OCI-LY1 (cell line): ENCODE data around the gene DDI2.

Source experiments
- H2AFZ ChIP-seq: fragments of 200-600 bp; sonication (generic), shearing (Covaris generic); 2 replicates; pipeline ENCODE4 v1.6.0; 2014; ENCODE audit warnings: antibody characterized with exemption, mild to moderate bottlenecking, low read length
- H3F3A ChIP-seq: fragments of 200-600 bp; sonication (generic), shearing (Covaris generic); 2 replicates; pipeline ENCODE4 v1.6.0; 2014; ENCODE audit warnings: mild to moderate bottlenecking, antibody characterized with exemption, low read length, moderate library complexity; ENCODE audit not compliant: insufficient read depth
- H3K27ac ChIP-seq: fragments of 200-600 bp; sonication (generic); 2 replicates; pipeline ENCODE4 v1.5.1; 2014; ENCODE audit warnings: low read length, mixed run types, mild to moderate bottlenecking, low read depth; ENCODE audit not compliant: poor library complexity, severe bottlenecking
- H3K27me3 ChIP-seq: fragments of 200-600 bp; sonication (generic); 2 replicates; pipeline ENCODE4 v1.6.0; 2014; ENCODE audit warnings: antibody characterized with exemption, mild to moderate bottlenecking, low read length, moderate library complexity; ENCODE audit not compliant: insufficient read depth
- H3K36me3 ChIP-seq: fragments of 200-600 bp; sonication (generic); 2 replicates; pipeline ENCODE4 v1.6.1; 2014; ENCODE audit warnings: mild to moderate bottlenecking, antibody characterized with exemption, low read length, moderate library complexity, mixed read lengths; ENCODE audit not compliant: insufficient read depth
- H3K4me1 ChIP-seq: fragments of 200-600 bp; sonication (generic); 2 replicates; pipeline ENCODE4 v1.5.1; 2014; ENCODE audit warnings: mild to moderate bottlenecking, low read length, moderate library complexity; ENCODE audit not compliant: insufficient read depth, severe bottlenecking
- H3K4me2 ChIP-seq: fragments of 200-600 bp; sonication (generic), shearing (Covaris generic); 2 replicates; pipeline ENCODE4 v1.6.1; 2014; ENCODE audit warnings: low read length
- H3K4me3 ChIP-seq: fragments of 200-600 bp; sonication (generic); 2 replicates; pipeline ENCODE4 v1.5.1; 2014; ENCODE audit warnings: low read length, low read depth, mild to moderate bottlenecking, mixed read lengths; ENCODE audit not compliant: poor library complexity, severe bottlenecking
- H3K79me2 ChIP-seq: fragments of 200-600 bp; shearing (Covaris generic); 2 replicates; pipeline ENCODE4 v1.6.1; 2016; ENCODE audit warnings: mixed run types, low read length, mixed read lengths; ENCODE audit not compliant: insufficient read depth
- H3K9ac ChIP-seq: fragments of 200-600 bp; sonication (generic), shearing (Covaris generic); 2 replicates; pipeline ENCODE4 v1.6.1; 2014; ENCODE audit warnings: mild to moderate bottlenecking, low read length, mixed read lengths
- H3K9me2 ChIP-seq: fragments of 200-600 bp; sonication (generic), shearing (Covaris generic); 2 replicates; pipeline ENCODE4 v1.6.1; 2014; ENCODE audit warnings: low read depth, mild to moderate bottlenecking, low read length, mixed read lengths
- H3K9me3 ChIP-seq: fragments of 200-600 bp; shearing (Covaris generic); 2 replicates; pipeline ENCODE4 v1.6.1; 2014; ENCODE audit warnings: low read length, mixed read lengths
- H4K20me1 ChIP-seq: fragments of 200-600 bp; sonication (generic), shearing (Covaris generic); 2 replicates; pipeline ENCODE4 v1.6.0; 2016; ENCODE audit warnings: mild to moderate bottlenecking, low read length; ENCODE audit not compliant: insufficient read depth
- CTCF ChIP-seq: fragments of 200-600 bp; sonication (generic), shearing (Covaris generic); IDR thresholded peaks from 2 replicates; pipeline ENCODE4 v1.5.1; 2017; ENCODE audit warnings: mild to moderate bottlenecking, antibody characterized with exemption, low read length, moderate library complexity, mixed read lengths
- EZH2 ChIP-seq: fragments of 200-600 bp; sonication (generic), shearing (Covaris generic); IDR thresholded peaks from 2 replicates; pipeline ENCODE4 v1.8.0; 2017; ENCODE audit warnings: borderline replicate concordance, mixed run types, mild to moderate bottlenecking, antibody characterized with exemption, low read length, moderate library complexity, mixed read lengths

DDI2 gene

GRCh38 chr1:15676688-15677661 lies 59.7 kb downstream of the DDI2 start:
- Histone ChIP-seq H3K4me1 (peaks cover 3% of the 10 kb centered on the region), H3K4me2 (no peak overlapping the region), H3K36me3 (no peaks in the 10 kb centered on the region; the same call in 1 of the 2 replicates), H3K9me2 (no peaks in the 10 kb centered on the region), H3K9me3 (no peaks in the 10 kb centered on the region), H3F3A (no peaks in the 10 kb centered on the region), H3K79me2 (no peaks in the 10 kb centered on the region), H3K27me3 (no peaks in the 10 kb centered on the region), H3K27ac (no peak overlapping the region), H3K4me3 (no peak overlapping the region), H4K20me1 (no peaks in the 10 kb centered on the region), H3K9ac (no peak overlapping the region), H2AFZ (no peak overlapping the region)
- TF ChIP-seq EZH2 (no peak), CTCF (no peak)

GRCh38 chr1:15678578-15678977 lies 61.3 kb downstream of the DDI2 start:
- Histone ChIP-seq H4K20me1 (no peaks in the 10 kb centered on the region), H3K27me3 (no peaks in the 10 kb centered on the region), H3K79me2 (no peaks in the 10 kb centered on the region), H3F3A (no peaks in the 10 kb centered on the region), H3K4me2 (no peak overlapping the region), H3K9ac (no peak overlapping the region), H3K4me3 (no peak overlapping the region), H3K9me2 (no peaks in the 10 kb centered on the region), H3K4me1 (peaks cover 16% of the 10 kb centered on the region), H3K36me3 (no peaks in the 10 kb centered on the region; the same call in 1 of the 2 replicates), H3K27ac (no peak overlapping the region), H2AFZ (no peak overlapping the region), H3K9me3 (no peaks in the 10 kb centered on the region)
- no peak for TF ChIP-seq EZH2
- no peak for TF ChIP-seq CTCF

- H3K9ac ChIP-seq: no peak overlapping the region
- no peak for TF ChIP-seq CTCF
- no peak for TF ChIP-seq EZH2
These were observed 62.9 kb downstream of the DDI2 start for GRCh38 chr1:15680131-15680530.

More at GRCh38 chr1:15680131-15680530, 62.9 kb downstream of the DDI2 start:
- Histone ChIP-seq H3K79me2 (peaks cover 6% of the 10 kb centered on the region), H3K9me3 (no peaks in the 10 kb centered on the region), H3K27me3 (no peaks in the 10 kb centered on the region), H3K27ac (no peak overlapping the region), H3K36me3 (no peaks in the 10 kb centered on the region; the same call in 1 of the 2 replicates), H4K20me1 (no peaks in the 10 kb centered on the region), H3K4me2 (no peak overlapping the region), H3K9me2 (no peaks in the 10 kb centered on the region), H3K4me1 (peaks cover 20% of the 10 kb centered on the region), H3F3A (no peaks in the 10 kb centered on the region), H2AFZ (no peak overlapping the region), H3K4me3 (no peak overlapping the region)
